Measurements from ENCODE around the gene VPS37C. TPM values are rescaled to one million over a fixed set of nuclear protein-coding genes. Genes with fewer than 3 reads are reported as not detected.
"Not testable (repeated sequence)": the region's sequence is repeated elsewhere in the genome, so short reads cannot be mapped to it uniquely, and the experiment has no call there.

Gene VPS37C
- total and polyA plus RNA-seq, 10 donors = 6.1 to 32.3 (median 20.5) TPM

GRCh38 chr11:61095021-61095420 lies 66.2 kb downstream of the VPS37C start:
- TF ChIP-seq POLR2AphosphoS5 (IDR thresholded peaks at IDR 0.05) (no peak), POLR2A (IDR thresholded peaks at IDR 0.05) (no peak)
- TF ChIP-seq, protein P1, sequence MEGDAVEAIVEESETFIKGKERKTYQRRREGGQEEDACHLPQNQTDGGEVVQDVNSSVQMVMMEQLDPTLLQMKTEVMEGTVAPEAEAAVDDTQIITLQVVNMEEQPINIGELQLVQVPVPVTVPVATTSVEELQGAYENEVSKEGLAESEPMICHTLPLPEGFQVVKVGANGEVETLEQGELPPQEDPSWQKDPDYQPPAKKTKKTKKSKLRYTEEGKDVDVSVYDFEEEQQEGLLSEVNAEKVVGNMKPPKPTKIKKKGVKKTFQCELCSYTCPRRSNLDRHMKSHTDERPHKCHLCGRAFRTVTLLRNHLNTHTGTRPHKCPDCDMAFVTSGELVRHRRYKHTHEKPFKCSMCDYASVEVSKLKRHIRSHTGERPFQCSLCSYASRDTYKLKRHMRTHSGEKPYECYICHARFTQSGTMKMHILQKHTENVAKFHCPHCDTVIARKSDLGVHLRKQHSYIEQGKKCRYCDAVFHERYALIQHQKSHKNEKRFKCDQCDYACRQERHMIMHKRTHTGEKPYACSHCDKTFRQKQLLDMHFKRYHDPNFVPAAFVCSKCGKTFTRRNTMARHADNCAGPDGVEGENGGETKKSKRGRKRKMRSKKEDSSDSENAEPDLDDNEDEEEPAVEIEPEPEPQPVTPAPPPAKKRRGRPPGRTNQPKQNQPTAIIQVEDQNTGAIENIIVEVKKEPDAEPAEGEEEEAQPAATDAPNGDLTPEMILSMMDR (IDR thresholded peaks at IDR 0.05 in 8 of 11, conservative IDR thresholded peaks at IDR 0.05 in 3 of 11) = no peak
- H3K4me1 ChIP-seq = peaks cover 0 to 61% (median 38%) of the 10 kb centered on the region in 6 donors
- no peak for DNase-seq
- peak overlapping the region in 1 of 8 donors; percentile 8 for H3K27ac ChIP-seq
- H3K36me3 ChIP-seq = no peaks in the 10 kb centered on the region
- no peaks in the 10 kb centered on the region for H3K27me3 ChIP-seq (replicated peaks in 1 of 7)
- 44 to 73% (median 50%) methylated on average over 7 of the region's 7 CpGs for WGBS, 5 donors
- H3K9me3 ChIP-seq = no peaks in the 10 kb centered on the region
- H3K4me3 ChIP-seq = no peak overlapping the region
- intact Hi-C loops (cut with DNase I; ENCODE audit: low total_unique reads) = no loop called here

GRCh38 chr11:61094167-61094566 lies 67.1 kb downstream of the VPS37C start:
- 83 to 94% (median 88%) methylated on average over 7 of the region's 7 CpGs for WGBS, 5 donors
- H3K9me3 ChIP-seq; H3K4me3 ChIP-seq; H3K36me3 ChIP-seq; DNase-seq; intact Hi-C loops (cut with DNase I; ENCODE audit: low total_unique reads); H3K27me3 ChIP-seq (replicated peaks in 1 of 7): not testable (repeated sequence)
- Histone ChIP-seq H3K4me1 (peaks cover 0 to 60% (median 38%) of the 10 kb centered on the region in 6 donors), H3K27ac (peak overlapping the region in 1 of 8 donors; percentile 8)

GRCh38 chr11:61092908-61093763 lies 68.1 kb downstream of the VPS37C start:
- Histone ChIP-seq H3K4me3 (no peak overlapping the region), H3K4me1 (peaks cover 0 to 50% (median 32%) of the 10 kb centered on the region in 6 donors), H3K27ac (peak overlapping the region in 3 of 8 donors; percentile 24 to 77 (median 48)), H3K36me3 (no peaks in the 10 kb centered on the region), H3K9me3 (no peaks in the 10 kb centered on the region), H3K27me3 (replicated peaks in 1 of 7) (no peaks in the 10 kb centered on the region)
- WGBS, 5 donors = 66 to 84% (median 78%) methylated on average over 13 of the region's 13 CpGs
- intact Hi-C loops (cut with DNase I; ENCODE audit: low total_unique reads) = no loop called here
- no peak for DNase-seq
- no peak for TF ChIP-seq POLR2AphosphoS5 (IDR thresholded peaks at IDR 0.05)

GRCh38 chr11:61092280-61092766 lies 68.9 kb downstream of the VPS37C start:
- WGBS, 5 donors = 45 to 54% (median 49%) methylated on average over 8 to 10 of the region's 10 CpGs
- Histone ChIP-seq H3K27me3 (replicated peaks in 1 of 7) (no peaks in the 10 kb centered on the region), H3K4me1 (peaks cover 0 to 46% (median 32%) of the 10 kb centered on the region in 6 donors), H3K36me3 (no peaks in the 10 kb centered on the region), H3K9me3 (no peaks in the 10 kb centered on the region), H3K4me3 (peak overlapping the region in 1 of 8 donors; percentile 28), H3K27ac (peak overlapping the region in 4 of 8 donors; percentile 10 to 77 (median 36))
- TF ChIP-seq POLR2AphosphoS5 (IDR thresholded peaks at IDR 0.05) (peak in 2 of 3 donors; percentile 10 to 28), POLR2A (IDR thresholded peaks at IDR 0.05) (no peak)
- TF ChIP-seq, protein P1 (IDR thresholded peaks at IDR 0.05 in 8 of 11, conservative IDR thresholded peaks at IDR 0.05 in 3 of 11) = no peak
- DNase-seq = no peak
- intact Hi-C loops (cut with DNase I; ENCODE audit: low total_unique reads) = no loop called here
